ENCODE data around the gene NPDC1.

DNA sequence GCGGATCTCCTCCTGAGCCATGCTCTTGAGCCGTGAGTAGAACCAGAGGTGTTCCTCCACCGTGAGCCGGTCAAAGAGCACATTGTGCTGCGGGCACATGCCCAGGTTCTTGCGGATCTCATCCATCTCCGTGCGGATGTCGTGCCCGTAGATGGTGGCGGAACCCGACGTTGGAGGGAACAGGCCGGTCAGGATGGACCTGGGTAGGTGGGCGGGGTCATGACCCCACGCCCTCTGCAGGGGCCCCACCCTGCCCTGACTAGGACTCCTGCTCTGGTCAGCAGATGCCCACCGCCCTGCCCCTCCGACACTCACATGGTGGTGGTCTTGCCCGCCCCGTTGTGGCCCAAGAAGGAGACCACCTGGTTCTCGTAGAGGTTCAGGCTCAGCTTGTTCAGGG, 30.0 kb downstream of the NPDC1 start:
- TF ChIP-seq, protein P1, sequence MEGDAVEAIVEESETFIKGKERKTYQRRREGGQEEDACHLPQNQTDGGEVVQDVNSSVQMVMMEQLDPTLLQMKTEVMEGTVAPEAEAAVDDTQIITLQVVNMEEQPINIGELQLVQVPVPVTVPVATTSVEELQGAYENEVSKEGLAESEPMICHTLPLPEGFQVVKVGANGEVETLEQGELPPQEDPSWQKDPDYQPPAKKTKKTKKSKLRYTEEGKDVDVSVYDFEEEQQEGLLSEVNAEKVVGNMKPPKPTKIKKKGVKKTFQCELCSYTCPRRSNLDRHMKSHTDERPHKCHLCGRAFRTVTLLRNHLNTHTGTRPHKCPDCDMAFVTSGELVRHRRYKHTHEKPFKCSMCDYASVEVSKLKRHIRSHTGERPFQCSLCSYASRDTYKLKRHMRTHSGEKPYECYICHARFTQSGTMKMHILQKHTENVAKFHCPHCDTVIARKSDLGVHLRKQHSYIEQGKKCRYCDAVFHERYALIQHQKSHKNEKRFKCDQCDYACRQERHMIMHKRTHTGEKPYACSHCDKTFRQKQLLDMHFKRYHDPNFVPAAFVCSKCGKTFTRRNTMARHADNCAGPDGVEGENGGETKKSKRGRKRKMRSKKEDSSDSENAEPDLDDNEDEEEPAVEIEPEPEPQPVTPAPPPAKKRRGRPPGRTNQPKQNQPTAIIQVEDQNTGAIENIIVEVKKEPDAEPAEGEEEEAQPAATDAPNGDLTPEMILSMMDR (IDR thresholded peaks at IDR 0.05; ENCODE audit: control extremely low read depth in 1 of 3, insufficient read depth in 1 of 3, low read depth in 1 of 3, low read length in 3 of 3): no peak
- TF ChIP-seq, protein P2, sequence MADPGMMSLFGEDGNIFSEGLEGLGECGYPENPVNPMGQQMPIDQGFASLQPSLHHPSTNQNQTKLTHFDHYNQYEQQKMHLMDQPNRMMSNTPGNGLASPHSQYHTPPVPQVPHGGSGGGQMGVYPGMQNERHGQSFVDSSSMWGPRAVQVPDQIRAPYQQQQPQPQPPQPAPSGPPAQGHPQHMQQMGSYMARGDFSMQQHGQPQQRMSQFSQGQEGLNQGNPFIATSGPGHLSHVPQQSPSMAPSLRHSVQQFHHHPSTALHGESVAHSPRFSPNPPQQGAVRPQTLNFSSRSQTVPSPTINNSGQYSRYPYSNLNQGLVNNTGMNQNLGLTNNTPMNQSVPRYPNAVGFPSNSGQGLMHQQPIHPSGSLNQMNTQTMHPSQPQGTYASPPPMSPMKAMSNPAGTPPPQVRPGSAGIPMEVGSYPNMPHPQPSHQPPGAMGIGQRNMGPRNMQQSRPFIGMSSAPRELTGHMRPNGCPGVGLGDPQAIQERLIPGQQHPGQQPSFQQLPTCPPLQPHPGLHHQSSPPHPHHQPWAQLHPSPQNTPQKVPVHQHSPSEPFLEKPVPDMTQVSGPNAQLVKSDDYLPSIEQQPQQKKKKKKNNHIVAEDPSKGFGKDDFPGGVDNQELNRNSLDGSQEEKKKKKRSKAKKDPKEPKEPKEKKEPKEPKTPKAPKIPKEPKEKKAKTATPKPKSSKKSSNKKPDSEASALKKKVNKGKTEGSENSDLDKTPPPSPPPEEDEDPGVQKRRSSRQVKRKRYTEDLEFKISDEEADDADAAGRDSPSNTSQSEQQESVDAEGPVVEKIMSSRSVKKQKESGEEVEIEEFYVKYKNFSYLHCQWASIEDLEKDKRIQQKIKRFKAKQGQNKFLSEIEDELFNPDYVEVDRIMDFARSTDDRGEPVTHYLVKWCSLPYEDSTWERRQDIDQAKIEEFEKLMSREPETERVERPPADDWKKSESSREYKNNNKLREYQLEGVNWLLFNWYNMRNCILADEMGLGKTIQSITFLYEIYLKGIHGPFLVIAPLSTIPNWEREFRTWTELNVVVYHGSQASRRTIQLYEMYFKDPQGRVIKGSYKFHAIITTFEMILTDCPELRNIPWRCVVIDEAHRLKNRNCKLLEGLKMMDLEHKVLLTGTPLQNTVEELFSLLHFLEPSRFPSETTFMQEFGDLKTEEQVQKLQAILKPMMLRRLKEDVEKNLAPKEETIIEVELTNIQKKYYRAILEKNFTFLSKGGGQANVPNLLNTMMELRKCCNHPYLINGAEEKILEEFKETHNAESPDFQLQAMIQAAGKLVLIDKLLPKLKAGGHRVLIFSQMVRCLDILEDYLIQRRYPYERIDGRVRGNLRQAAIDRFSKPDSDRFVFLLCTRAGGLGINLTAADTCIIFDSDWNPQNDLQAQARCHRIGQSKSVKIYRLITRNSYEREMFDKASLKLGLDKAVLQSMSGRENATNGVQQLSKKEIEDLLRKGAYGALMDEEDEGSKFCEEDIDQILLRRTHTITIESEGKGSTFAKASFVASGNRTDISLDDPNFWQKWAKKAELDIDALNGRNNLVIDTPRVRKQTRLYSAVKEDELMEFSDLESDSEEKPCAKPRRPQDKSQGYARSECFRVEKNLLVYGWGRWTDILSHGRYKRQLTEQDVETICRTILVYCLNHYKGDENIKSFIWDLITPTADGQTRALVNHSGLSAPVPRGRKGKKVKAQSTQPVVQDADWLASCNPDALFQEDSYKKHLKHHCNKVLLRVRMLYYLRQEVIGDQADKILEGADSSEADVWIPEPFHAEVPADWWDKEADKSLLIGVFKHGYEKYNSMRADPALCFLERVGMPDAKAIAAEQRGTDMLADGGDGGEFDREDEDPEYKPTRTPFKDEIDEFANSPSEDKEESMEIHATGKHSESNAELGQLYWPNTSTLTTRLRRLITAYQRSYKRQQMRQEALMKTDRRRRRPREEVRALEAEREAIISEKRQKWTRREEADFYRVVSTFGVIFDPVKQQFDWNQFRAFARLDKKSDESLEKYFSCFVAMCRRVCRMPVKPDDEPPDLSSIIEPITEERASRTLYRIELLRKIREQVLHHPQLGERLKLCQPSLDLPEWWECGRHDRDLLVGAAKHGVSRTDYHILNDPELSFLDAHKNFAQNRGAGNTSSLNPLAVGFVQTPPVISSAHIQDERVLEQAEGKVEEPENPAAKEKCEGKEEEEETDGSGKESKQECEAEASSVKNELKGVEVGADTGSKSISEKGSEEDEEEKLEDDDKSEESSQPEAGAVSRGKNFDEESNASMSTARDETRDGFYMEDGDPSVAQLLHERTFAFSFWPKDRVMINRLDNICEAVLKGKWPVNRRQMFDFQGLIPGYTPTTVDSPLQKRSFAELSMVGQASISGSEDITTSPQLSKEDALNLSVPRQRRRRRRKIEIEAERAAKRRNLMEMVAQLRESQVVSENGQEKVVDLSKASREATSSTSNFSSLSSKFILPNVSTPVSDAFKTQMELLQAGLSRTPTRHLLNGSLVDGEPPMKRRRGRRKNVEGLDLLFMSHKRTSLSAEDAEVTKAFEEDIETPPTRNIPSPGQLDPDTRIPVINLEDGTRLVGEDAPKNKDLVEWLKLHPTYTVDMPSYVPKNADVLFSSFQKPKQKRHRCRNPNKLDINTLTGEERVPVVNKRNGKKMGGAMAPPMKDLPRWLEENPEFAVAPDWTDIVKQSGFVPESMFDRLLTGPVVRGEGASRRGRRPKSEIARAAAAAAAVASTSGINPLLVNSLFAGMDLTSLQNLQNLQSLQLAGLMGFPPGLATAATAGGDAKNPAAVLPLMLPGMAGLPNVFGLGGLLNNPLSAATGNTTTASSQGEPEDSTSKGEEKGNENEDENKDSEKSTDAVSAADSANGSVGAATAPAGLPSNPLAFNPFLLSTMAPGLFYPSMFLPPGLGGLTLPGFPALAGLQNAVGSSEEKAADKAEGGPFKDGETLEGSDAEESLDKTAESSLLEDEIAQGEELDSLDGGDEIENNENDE (IDR thresholded peaks at IDR 0.05; ENCODE audit: insufficient replicate concordance, low read length): no peak
- no peak for TF ChIP-seq HDAC6 (IDR thresholded peaks at IDR 0.05; ENCODE audit: low read depth, low read length)
- TF ChIP-seq POLR2A (IDR thresholded peaks at IDR 0.05; ENCODE audit: control extremely low read depth in 1 of 2, low read depth in 2 of 2, low read length in 2 of 2): no peak
- no peak for TF ChIP-seq RFX5 (IDR thresholded peaks at IDR 0.05; ENCODE audit: borderline replicate concordance, low read depth, low read length)
- no peak for TF ChIP-seq EP300 (IDR thresholded peaks at IDR 0.05; ENCODE audit: borderline replicate concordance in 1 of 2, low read depth in 2 of 2, low read length in 2 of 2)
- TF ChIP-seq GABPA (IDR thresholded peaks at IDR 0.05; ENCODE audit: borderline replicate concordance, insufficient read depth, low read length): no peak
- TF ChIP-seq TAF1 (IDR thresholded peaks at IDR 0.05; ENCODE audit: low read depth, low read length): no peak
- TF ChIP-seq KDM1A (IDR thresholded peaks at IDR 0.05; ENCODE audit: borderline replicate concordance, low read length): no peak
- TF ChIP-seq POU5F1 (IDR thresholded peaks at IDR 0.05; ENCODE audit: low read depth, low read length): no peak
- no peak for TF ChIP-seq JUND (IDR thresholded peaks at IDR 0.05; ENCODE audit: low read length)
